GM21576 (cell line): ENCODE results near the gene SPHK2.
"Not testable (repeated sequence)": the region's sequence is repeated elsewhere in the genome, so short reads cannot be mapped to it uniquely, and the experiment has no call there.

Experiments
- ATAC-seq: cut with Tn5 transposase; IDR thresholded peaks from one replicate; pipeline ENCODE4 v1.9.1; 2021; ENCODE audit warnings: mild to moderate bottlenecking, moderate library complexity; ENCODE audit not compliant: unreplicated experiment

SPHK2 gene, protein sequence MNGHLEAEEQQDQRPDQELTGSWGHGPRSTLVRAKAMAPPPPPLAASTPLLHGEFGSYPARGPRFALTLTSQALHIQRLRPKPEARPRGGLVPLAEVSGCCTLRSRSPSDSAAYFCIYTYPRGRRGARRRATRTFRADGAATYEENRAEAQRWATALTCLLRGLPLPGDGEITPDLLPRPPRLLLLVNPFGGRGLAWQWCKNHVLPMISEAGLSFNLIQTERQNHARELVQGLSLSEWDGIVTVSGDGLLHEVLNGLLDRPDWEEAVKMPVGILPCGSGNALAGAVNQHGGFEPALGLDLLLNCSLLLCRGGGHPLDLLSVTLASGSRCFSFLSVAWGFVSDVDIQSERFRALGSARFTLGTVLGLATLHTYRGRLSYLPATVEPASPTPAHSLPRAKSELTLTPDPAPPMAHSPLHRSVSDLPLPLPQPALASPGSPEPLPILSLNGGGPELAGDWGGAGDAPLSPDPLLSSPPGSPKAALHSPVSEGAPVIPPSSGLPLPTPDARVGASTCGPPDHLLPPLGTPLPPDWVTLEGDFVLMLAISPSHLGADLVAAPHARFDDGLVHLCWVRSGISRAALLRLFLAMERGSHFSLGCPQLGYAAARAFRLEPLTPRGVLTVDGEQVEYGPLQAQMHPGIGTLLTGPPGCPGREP

GRCh38 chr19:48618916-48619691 is at the start of gene SPHK2, which contains the start of gene RPL18:
SPHK2 (plus strand) TSS chr19:48619506; CDS start chr19:48620515, 1,009 bp downstream.
RPL18 (minus strand) TSS chr19:48619178; CDS start chr19:48619143, 35 bp downstream.
- ATAC-seq = peak; percentile 77

- no peak for ATAC-seq
Observed at GRCh38 chr19:48569814-48570213, 49.5 kb upstream of the SPHK2 start.

DNA sequence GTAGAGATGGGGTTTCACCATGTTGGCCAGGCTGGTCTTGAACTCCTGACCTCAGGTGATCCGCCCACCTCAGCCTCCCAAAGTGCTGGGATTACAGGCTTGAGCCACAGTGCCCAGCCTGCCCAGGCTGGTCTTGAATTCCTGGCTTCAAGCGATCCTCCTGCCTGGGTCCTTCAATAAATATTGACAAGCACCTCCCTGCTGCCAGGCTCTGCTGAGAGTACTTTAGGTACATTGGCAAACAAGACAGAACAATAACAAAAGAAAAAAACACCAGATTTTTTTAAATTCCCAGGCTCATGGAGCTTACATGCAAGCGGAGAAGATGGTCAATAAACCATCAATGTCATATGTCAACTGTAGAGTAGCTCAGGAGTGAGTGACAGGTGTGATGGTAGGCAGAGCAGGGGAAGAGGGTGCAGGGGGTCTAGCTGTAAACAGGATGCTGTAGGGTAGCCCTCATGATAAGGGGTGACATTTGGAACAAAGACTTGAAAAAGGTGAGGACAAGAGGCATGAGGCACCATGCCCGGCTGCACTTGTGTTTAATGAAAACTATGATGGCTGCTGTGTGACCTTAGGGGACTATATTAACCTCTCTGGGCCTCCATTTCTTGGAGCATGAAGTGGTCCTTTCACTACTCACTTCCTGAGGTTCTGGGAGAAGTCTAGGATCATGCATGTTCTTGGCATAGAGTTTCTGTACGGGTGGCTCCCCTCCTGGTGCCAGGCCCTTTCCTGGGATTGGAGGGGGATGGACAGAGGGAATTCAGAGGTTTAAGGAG is 47.7 kb upstream of the SPHK2 start:
- ATAC-seq = no peak

DNA sequence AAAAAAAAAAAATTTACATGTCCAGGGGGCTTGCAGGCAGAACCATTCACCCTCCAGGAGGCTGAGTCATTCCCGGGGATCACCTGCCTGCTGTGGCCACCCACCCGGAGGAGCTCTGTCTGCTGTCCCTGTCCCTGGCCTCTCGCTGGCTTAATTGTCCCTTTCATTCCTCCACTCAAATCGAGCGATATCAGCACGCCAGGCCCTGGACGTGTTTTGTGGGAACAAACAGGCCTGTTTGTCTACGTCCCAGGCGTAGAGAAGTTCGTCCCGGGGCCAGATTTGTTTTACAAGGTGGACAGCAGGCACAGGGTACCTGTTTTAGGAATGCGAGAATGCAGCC is 46.2 kb upstream of the SPHK2 start:
- no peak for ATAC-seq

DNA sequence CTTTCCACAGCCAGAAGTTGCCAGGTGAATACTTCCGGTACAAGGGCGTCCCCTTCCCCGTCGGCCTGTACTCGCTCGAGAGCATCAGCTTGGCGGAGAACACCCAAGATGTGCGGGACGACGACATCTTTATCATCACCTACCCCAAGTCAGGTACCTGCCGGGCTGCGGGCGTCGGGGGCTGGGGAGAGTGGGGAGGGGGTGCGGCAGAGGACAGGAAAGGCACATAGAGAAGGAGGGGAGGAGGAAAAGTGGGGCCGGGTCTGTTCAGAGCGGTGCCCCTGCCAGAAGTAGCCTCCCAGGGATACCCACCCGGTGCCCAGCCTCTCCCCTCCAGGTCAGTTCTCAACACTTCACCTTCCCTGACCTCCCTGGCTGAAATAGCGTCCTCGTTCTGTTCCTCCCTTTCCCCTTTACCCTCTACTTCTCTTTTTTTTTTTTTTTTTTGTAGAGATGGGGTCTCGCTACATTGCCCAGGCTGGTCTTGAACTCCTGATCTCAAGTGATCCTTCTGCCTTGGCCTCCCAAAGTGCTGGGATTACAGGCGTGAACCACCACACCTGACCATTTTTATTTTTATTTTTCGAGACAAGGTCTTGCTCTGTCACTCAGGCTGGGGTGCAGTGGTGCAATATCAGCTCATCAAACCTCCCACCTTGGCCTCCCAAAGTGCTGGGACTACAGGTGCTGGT is 43.2 kb upstream of the SPHK2 start:
- ATAC-seq = no peak

DNA sequence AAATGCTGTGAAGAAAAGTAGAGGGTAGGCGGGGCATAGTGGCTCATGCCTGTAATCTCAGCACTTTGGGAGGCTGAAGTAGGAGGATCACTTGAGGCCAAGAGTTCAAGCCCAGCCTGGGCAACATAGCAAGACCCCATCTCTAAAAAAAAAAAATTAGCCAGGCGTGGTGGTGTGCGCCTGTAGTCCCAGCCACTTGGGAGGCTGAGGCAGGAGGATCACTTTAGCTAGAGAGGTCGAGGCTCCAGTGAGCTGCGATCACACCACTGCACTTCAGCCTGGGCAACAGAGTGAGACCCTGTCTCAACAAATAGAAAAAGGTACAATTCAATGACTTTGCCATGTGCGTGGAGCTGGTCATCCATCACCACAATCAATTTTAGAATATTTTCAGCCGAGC is 41.4 kb upstream of the SPHK2 start:
- not testable (repeated sequence) for ATAC-seq

- ATAC-seq = no peak
Observed at GRCh38 chr19:48578891-48579290, 40.4 kb upstream of the SPHK2 start.

DNA sequence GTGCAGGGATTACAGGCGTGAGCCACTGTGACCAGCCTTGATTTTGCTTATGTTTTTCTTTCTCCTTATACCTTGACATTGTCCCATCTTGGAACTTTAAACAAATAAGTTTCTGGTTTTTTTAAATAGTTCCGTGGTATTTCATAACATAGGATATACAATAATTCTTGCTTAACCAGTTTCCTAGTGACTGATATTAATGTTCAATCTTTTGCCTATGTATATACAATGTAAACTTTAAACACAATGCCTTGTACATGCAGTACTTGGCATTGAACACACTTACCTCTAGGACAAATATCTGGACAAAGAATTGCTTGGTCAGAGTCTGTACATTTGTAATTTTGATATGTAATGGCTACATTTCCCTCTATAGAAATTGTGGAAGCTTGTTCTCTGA is 37.1 kb upstream of the SPHK2 start:
- ATAC-seq = no peak

- no peak for ATAC-seq
Observed at GRCh38 chr19:48587387-48587786, 31.9 kb upstream of the SPHK2 start.

DNA sequence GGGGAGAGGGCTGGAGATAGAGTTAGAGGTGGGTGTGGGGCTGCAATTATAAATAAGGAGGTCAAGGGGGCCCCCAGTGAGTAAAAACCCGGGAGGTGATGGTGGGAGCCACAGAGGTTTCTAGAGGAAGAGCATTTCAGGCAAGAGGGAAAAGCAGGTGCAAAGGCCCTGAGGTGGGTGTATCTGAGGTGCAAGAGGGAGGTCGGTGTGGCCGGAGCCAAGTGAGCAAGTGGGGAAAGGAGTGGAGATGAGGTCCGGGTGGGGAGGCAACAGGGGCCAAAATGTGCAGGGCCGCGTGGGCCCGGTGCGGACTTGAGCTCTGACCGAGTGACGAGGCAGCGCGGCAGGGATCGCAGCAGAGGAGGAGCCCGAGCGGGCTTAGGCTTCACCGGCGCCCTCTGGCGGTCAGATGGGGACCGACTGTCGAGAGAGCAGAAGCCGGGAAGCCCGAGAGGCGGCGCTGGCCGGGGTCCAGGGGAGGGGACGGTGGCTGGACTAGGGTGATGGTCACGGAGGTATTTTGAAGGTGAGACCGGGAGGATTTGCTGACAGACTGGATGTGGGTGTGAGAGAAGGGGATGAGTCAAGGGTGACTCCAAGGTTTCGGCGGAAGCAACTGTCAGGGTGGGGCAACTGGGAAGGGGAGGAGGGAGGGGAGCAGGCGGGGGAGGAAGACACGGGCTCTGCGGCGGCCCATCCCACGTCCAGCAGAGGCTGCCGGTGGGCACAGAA is 30.5 kb upstream of the SPHK2 start:
- ATAC-seq = peak; percentile 49

GRCh38 chr19:48591021-48591420 is 28.3 kb upstream of the SPHK2 start:
- ATAC-seq = no peak

DNA sequence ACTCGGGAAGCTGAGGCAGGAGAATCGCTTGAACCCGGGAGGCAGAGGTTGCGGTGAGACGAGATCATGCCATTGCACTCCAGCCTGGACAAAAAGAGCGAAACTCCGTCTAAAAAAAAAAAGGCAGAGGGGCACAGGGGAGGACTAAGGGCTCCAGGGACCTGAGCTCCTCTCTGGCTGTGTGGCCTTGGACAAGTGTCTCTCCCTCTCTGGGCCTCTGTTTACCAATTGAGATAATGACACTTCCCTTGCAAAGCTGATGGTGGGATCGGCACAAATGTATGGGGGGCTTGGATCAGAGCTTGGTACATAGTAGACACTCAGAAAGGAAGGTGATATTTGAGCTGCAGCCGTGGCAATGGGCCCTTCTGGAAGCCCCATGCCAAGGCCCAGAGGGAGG is 24.1 kb upstream of the SPHK2 start:
- ATAC-seq = no peak

DNA sequence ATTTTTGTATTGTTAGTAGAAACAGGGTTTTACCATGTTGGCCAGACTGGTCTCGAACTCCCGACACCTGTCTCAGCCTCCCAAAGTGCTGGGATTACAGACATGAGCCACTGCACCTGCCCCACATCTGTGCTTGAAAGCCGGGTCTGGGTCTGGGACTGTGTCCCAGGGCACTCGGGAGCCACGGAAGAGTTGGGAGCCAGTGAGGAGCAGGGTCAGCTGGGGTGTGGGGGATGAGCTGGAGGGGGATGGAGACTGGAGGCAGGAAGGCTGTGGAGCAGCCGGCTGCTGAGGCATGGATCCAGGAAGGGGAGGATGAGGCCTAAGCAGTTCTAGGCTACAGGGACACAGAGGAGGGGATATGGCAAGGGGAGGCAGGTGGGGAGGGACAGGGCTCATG is 23.5 kb upstream of the SPHK2 start:
- ATAC-seq = no peak

DNA sequence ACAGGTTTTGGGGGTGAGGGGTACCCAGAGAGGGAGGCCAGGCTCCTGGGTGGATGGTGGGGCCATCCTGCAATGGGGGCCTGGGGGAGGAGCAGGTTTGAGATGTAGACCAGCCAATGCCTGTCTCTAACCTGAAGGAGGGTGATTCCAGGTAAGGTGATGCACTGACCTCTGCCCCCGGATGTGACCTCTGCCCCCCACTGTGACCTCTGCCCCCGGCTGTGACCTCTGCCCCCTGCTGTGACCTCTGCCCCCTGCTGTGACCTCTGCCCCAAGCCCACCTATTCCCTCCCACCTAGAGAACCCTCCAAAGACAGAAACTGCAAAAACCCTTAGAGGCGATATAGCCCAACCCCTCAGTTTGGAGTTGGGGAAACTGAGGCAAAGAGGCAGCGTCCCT is 23.1 kb upstream of the SPHK2 start:
- ATAC-seq = no peak

GRCh38 chr19:48596679-48597465 is 22.4 kb upstream of the SPHK2 start:
- ATAC-seq = no peak

GRCh38 chr19:48598996-48599700 is 20.2 kb upstream of the SPHK2 start:
- ATAC-seq = no peak

DNA sequence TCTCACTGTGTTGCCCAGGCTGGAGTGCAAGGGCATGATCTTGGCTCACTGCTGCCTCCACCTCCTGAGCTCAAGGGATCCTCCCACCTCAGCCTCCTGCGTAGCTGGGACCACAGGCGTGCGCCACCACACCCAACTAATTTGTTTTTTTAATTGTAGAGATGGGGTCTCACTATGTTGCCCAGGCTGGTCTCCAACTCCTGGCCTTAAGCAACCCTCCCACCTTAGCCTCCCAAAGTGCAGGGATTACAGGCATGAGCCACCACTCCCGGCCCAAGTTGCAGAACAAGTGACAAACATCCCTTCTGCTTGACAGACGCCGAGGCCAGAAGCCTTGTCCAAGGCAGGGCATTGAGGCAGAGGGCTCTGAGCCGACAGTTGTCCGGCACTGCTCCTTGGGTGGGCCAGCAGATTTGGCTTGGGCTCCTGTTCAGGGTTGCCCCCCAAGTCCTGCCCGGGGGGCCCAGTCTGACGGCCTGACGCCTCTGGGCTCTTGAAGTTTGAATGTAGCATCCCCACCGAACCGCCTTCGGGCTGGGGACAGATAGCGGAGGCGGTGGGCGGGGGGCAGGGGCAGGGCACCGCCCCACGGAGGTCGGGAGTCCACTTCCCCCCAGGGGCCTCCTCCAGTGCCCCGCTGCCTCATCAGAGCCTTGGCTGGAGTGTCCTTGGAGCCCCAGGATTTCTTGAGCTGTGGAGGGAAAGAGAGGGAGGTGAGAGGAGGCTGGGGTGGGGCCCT is 18.5 kb upstream of the SPHK2 start:
- no peak for ATAC-seq

GRCh38 chr19:48603001-48603400 is 16.3 kb upstream of the SPHK2 start:
- no peak for ATAC-seq
